Spleen (tissue), 7 donors: ENCODE results near the gene MRPL55.

Experiments used
- POLR2AphosphoS5 ChIP-seq, 3 donors: sonication (generic); formaldehyde crosslinking; IDR thresholded peaks; one replicate each; pipeline ENCODE4 v1.5.1; 2017; ENCODE audit warnings: antibody characterized with exemption in 3 of 3
- TF ChIP-seq, protein P1 (sequence below), 11 experiments: fragments of 200-600 bp in 7 of 11; fragments of 450-650 bp in 4 of 11; sonication (generic) in 4 of 11; IDR thresholded peaks in 8 of 11; conservative IDR thresholded peaks in 3 of 11; 1 replicate in 7 of 11; 2 replicates in 4 of 11; pipeline versions ENCODE4 v1.4.0 to v1.8.0; 2016 to 2021; ENCODE audit warnings: antibody characterized with exemption in 11 of 11, inconsistent platforms in 4 of 11, mild to moderate bottlenecking in 1 of 11
- donor health status: DM: no; HTN: no; CAD: no; lungs with moderate emphysema.
- donor health status: DM: no; HTN: no; CAD: no.
- donor health status: DM: no; HTN: no; CAD: no.

DNA sequence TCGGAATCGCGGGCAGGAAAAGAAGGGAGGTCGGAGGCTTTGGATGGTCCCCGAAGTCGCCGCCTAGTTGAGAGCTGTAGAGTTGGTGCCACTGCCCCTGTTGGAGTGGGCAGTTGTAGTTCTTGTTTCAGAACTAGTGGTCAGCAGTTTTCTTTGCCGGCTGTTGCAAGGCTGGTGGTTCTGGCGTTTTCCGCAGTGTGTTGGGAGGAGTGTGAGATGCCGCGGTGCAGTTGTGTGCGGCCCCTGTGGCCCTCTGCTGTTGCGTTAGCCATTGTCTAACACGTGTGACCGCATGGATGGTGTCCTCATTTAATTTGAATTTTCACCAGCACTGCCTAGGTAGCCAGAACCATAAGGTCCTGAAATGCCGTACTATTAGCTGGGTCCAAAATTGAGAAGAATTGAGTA, 25.2 kb downstream of the MRPL55 start:
- TF ChIP-seq, protein P1, sequence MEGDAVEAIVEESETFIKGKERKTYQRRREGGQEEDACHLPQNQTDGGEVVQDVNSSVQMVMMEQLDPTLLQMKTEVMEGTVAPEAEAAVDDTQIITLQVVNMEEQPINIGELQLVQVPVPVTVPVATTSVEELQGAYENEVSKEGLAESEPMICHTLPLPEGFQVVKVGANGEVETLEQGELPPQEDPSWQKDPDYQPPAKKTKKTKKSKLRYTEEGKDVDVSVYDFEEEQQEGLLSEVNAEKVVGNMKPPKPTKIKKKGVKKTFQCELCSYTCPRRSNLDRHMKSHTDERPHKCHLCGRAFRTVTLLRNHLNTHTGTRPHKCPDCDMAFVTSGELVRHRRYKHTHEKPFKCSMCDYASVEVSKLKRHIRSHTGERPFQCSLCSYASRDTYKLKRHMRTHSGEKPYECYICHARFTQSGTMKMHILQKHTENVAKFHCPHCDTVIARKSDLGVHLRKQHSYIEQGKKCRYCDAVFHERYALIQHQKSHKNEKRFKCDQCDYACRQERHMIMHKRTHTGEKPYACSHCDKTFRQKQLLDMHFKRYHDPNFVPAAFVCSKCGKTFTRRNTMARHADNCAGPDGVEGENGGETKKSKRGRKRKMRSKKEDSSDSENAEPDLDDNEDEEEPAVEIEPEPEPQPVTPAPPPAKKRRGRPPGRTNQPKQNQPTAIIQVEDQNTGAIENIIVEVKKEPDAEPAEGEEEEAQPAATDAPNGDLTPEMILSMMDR (IDR thresholded peaks at IDR 0.05 in 8 of 11, conservative IDR thresholded peaks at IDR 0.05 in 3 of 11), result no peak
- TF ChIP-seq POLR2AphosphoS5 (IDR thresholded peaks at IDR 0.05), result peak; percentile 11 to 75 (median 60)
